GM23338 (cell line): ENCODE results near the gene CBFA2T3. TPM values are rescaled to one million over a fixed set of nuclear protein-coding genes. Genes with fewer than 3 reads are reported as not detected.

ENCODE experiments used
- ATAC-seq: fragments of 200-7000 bp; cut with Tn5 transposase; 3 replicates; pipeline ENCODE4 v1.9.1; 2020
- DNase-seq: peaks from one replicate; pipeline ENCODE4 v3.0.0-alpha.2; 2015; ENCODE audit warnings: low spot score
- H2AFZ ChIP-seq: fragments of 200-600 bp; sonication (generic); 2 replicates; pipeline ENCODE4 v1.8.0; 2016; ENCODE audit warnings: antibody characterized with exemption, mild to moderate bottlenecking, moderate library complexity
- H3F3A ChIP-seq: fragments of 200-600 bp; sonication (generic); replicated peaks from 2 replicates; pipeline ENCODE4 v1.8.0; 2017; ENCODE audit warnings: antibody characterized with exemption, mixed run types, low read depth
- H3K27ac ChIP-seq: fragments of 200-600 bp; sonication (generic); 2 replicates; pipeline ENCODE4 v1.6.1; 2016; ENCODE audit warnings: low read depth
- H3K27me3 ChIP-seq: fragments of 200-600 bp; sonication (generic); 2 replicates; pipeline ENCODE4 v1.8.0; 2016; ENCODE audit warnings: mild to moderate bottlenecking, mixed run types, moderate library complexity; ENCODE audit not compliant: insufficient read depth
- H3K36me3 ChIP-seq: fragments of 200-600 bp; sonication (generic); 2 replicates; pipeline ENCODE4 v1.8.0; 2016; ENCODE audit warnings: mild to moderate bottlenecking; ENCODE audit not compliant: insufficient read depth
- H3K4me1 ChIP-seq: fragments of 200-600 bp; sonication (generic); 2 replicates; pipeline ENCODE4 v1.8.0; 2016; ENCODE audit warnings: mild to moderate bottlenecking, moderate library complexity; ENCODE audit not compliant: insufficient read depth
- H3K4me2 ChIP-seq: fragments of 200-600 bp; sonication (generic); 2 replicates; pipeline ENCODE4 v1.7.1; 2017; ENCODE audit warnings: mixed run types
- H3K4me3 ChIP-seq: fragments of 200-600 bp; sonication (generic); 2 replicates; pipeline ENCODE4 v1.6.1; 2016; ENCODE audit warnings: mixed run types
- H3K79me2 ChIP-seq: fragments of 200-600 bp; sonication (generic); replicated peaks from 2 replicates; pipeline ENCODE4 v1.8.0; 2017; ENCODE audit warnings: mild to moderate bottlenecking; ENCODE audit not compliant: insufficient read depth
- H3K9me2 ChIP-seq: fragments of 200-600 bp; sonication (generic); 2 replicates; pipeline ENCODE4 v1.8.0; 2017; ENCODE audit not compliant: insufficient read depth
- H4K20me1 ChIP-seq: fragments of 200-600 bp; sonication (generic); replicated peaks from 2 replicates; pipeline ENCODE4 v1.8.0; 2017; ENCODE audit warnings: mild to moderate bottlenecking; ENCODE audit not compliant: insufficient read depth
- H3K27ac Mint-ChIP-seq: 2 replicates; pipeline ENCODE4 v1.8.0; 2020; ENCODE audit warnings: inconsistent platforms, mild to moderate bottlenecking, moderate library complexity, mixed read lengths
- H3K27me3 Mint-ChIP-seq: 3 replicates; pipeline ENCODE4 v1.8.0; 2022; ENCODE audit warnings: low read depth, mild to moderate bottlenecking, moderate library complexity, mixed read lengths, inconsistent platforms; ENCODE audit not compliant: insufficient read depth, poor library complexity
- H3K36me3 Mint-ChIP-seq: 3 replicates; pipeline ENCODE4 v1.8.0; 2021; ENCODE audit warnings: low read depth, mild to moderate bottlenecking, inconsistent platforms, moderate library complexity, mixed read lengths
- H3K4me1 Mint-ChIP-seq: 3 replicates; pipeline ENCODE4 v1.8.0; 2020; ENCODE audit warnings: mild to moderate bottlenecking, inconsistent platforms, mixed read lengths
- H3K4me3 Mint-ChIP-seq: 3 replicates; pipeline ENCODE4 v1.8.0; 2021; ENCODE audit warnings: moderate library complexity, mild to moderate bottlenecking, inconsistent platforms, mixed read lengths
- H3K9me3 Mint-ChIP-seq: 3 replicates; pipeline ENCODE4 v1.8.0; 2020; ENCODE audit warnings: moderate library complexity, mild to moderate bottlenecking, inconsistent platforms, mixed read lengths
- CREB1 ChIP-seq: fragments of 250-450 bp; sonication (Bioruptor Pico); IDR thresholded peaks from 2 replicates; pipeline ENCODE4 v1.5.0; 2020; ENCODE audit warnings: low read depth, mild to moderate bottlenecking, moderate library complexity
- EZH2phosphoT487 ChIP-seq: fragments of 200-600 bp; sonication (generic); IDR thresholded peaks from one replicate; pipeline ENCODE4 v1.8.1; 2018; ENCODE audit warnings: antibody characterized with exemption; ENCODE audit not compliant: unreplicated experiment
- JUNB ChIP-seq: IDR thresholded peaks from one replicate; pipeline ENCODE4 v1.6.1; 2016; ENCODE audit warnings: antibody characterized with exemption; ENCODE audit not compliant: unreplicated experiment
- POLR2AphosphoS5 ChIP-seq: IDR thresholded peaks from 2 replicates; pipeline ENCODE4 v1.6.1; 2016; ENCODE audit warnings: antibody characterized with exemption, low read depth
- polyA plus RNA-seq: library from polyadenylated mRNA; unstranded; fragments of >200 nt; fragmentation: Nextera tagmentation; extraction: Ambion mirVana; gene quantifications from 2 replicates; pipeline ENCODE4 v1.2.1, GENCODE V29; 2016
- total RNA-seq: library from RNA; depleted of rRNA; stranded (reverse); fragments of >200 nt; shearing (Covaris generic); gene quantifications from 2 replicates; pipeline ENCODE4 v1.2.3, GENCODE V29; 2014
- TF ChIP-seq, protein P1 (sequence below), 2 experiments: fragments of 200-600 bp in 1 of 2; sonication (generic) in 1 of 2; conservative IDR thresholded peaks; 2 replicates each; pipeline versions ENCODE4 v1.5.1 to v1.6.1; 2016 to 2017; ENCODE audit warnings: antibody characterized with exemption in 2 of 2, low read depth in 2 of 2, mild to moderate bottlenecking in 2 of 2, moderate library complexity in 1 of 2
- TF ChIP-seq, protein P2 (sequence below): IDR thresholded peaks from 2 replicates; pipeline ENCODE4 v1.6.1; 2016; ENCODE audit warnings: antibody characterized with exemption

Gene CBFA2T3
- total and polyA plus RNA-seq, 2 experiments from 2014 or later, result 0.87 to 1.5 TPM

DNA sequence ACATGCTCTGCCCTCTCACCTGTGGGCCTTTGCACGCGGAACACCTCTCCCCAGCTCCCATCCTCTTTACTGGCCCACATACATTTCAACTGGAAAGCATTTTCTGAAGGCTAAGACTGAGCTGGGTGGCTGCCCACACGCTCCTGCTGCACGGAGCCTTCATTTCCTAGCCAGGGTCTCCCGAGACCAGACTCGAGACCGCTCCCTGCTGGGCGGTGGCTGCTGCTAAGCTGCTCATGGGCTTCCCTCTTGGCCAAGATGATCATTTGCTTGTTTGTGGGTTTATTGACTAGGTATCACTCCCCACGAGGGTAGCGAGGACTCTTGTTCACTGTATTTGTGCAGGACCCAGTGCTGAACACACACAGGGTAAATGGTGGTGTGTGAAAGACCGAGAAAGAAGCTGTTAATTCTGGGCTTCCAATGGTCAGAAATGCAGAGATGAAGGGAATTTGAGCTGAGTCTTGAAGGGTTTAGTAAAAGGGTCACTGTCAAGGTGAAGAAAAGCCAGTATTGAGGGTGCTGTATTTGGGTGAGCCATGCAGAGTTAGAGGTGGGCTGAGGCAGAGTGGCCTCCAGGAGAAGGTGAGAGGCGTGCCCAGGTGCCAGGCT is 119.2 kb downstream of the CBFA2T3 start:
- 0 out of 2 replicates have a peak overlapping the region, but pooled peaks have one; percentile 69 for H2AFZ ChIP-seq
- peak overlapping the region; percentile 99 for H3K4me3 Mint-ChIP-seq
- peaks cover 7% of the 10 kb centered on the region; the same call in 1 of the 2 replicates for H4K20me1 ChIP-seq
- no peaks in the 10 kb centered on the region for H3K36me3 ChIP-seq
- TF ChIP-seq, protein P1, sequence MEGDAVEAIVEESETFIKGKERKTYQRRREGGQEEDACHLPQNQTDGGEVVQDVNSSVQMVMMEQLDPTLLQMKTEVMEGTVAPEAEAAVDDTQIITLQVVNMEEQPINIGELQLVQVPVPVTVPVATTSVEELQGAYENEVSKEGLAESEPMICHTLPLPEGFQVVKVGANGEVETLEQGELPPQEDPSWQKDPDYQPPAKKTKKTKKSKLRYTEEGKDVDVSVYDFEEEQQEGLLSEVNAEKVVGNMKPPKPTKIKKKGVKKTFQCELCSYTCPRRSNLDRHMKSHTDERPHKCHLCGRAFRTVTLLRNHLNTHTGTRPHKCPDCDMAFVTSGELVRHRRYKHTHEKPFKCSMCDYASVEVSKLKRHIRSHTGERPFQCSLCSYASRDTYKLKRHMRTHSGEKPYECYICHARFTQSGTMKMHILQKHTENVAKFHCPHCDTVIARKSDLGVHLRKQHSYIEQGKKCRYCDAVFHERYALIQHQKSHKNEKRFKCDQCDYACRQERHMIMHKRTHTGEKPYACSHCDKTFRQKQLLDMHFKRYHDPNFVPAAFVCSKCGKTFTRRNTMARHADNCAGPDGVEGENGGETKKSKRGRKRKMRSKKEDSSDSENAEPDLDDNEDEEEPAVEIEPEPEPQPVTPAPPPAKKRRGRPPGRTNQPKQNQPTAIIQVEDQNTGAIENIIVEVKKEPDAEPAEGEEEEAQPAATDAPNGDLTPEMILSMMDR (conservative IDR thresholded peaks at IDR 0.05; ENCODE audit: low read depth in 2 of 2), result peak; percentile 61 to 68
- no peak for TF ChIP-seq JUNB
- peaks cover 21% of the 10 kb centered on the region for H3K4me1 Mint-ChIP-seq
- H3F3A ChIP-seq, result 0 out of 2 replicates have a peak, but pooled peaks cover 3% of the 10 kb centered on the region
- peak overlapping the region; percentile 99 for H3K4me2 ChIP-seq
- DNase-seq (peak; percentile 80), ATAC-seq (peak; percentile 60)
- no peaks in the 10 kb centered on the region; the same call in 1 of the 2 replicates for H3K4me1 ChIP-seq
- peak overlapping the region; percentile 80; the same call in 1 of the 2 replicates for H3K27ac Mint-ChIP-seq
- no peaks in the 10 kb centered on the region for H3K9me2 ChIP-seq
- no peak overlapping the region for H3K27ac ChIP-seq
- no peaks in the 10 kb centered on the region; the same call in 1 of the 3 replicates for H3K9me3 Mint-ChIP-seq
- no peaks in the 10 kb centered on the region for H3K27me3 ChIP-seq
- H3K79me2 ChIP-seq, result peaks cover 18% of the 10 kb centered on the region
- peaks cover 10% of the 10 kb centered on the region for H3K27me3 Mint-ChIP-seq
- H3K4me3 ChIP-seq, result peak overlapping the region; percentile 96
- H3K36me3 Mint-ChIP-seq, result peaks cover 31% of the 10 kb centered on the region

DNA sequence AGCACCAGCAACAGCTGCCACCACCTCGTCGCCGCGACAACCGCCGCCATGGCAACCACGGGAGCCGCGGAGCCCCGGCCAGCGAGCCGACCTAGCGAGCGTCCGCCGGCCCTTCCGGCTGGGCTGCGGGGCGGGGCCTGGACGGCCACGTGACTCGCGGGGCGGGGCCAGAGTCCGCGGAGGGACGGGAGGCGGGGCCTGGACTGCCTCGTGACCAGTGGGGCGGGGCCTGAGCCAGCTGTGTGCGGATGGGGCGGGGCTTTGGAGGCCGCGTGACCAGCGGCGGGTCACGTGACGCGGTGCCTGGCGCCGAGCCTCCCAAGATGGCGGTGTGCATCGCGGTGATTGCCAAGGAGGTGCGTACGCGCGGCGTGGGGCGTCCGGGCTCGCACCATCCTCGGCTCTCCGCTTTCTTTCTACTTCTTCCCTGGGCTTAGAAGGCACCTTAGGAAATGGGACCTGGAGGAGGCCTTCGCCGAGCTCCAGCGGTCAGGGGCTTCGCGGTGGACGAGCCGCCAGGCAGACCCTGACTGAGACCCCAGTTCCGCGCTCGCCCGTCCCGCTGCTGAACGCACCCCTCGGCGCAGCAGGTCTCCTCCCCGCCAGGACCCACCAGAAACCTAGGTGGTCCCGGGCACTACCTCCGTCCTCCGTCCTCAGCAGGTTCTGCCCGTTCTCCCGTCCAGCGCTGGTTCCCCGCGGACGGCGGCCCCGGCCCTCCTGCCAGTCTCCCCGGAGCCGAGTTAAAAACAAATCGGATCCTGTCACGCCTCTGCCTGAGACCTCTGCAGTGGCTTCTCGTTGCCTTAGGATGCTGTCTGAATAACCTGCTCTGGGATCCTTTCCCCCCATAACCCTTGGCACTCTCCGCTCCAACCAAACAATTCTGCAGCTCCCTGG is 119.9 kb downstream of the CBFA2T3 start, which contains the start of the genes GALNS and TRAPPC2L:
GALNS (minus strand) TSS at position 120 of the 900 bp plus-strand sequence; CDS start at position 50, 70 bp downstream.
TRAPPC2L (plus strand) TSS at position 300 of the 900 bp plus-strand sequence; CDS start at position 324, 24 bp downstream.
- Histone ChIP-seq H3K9me2 (no peaks in the 10 kb centered on the region), H2AFZ (peak within 1 kb of the TSS; percentile 80; the same call in 1 of the 2 replicates), H3K4me1 (no peaks in the 10 kb centered on the region; the same call in 1 of the 2 replicates), H3K4me3 (peak within 1 kb of the TSS; percentile 96), H3K79me2 (peaks cover 18% of the 10 kb centered on the region), H3F3A (0 out of 2 replicates have a peak, but pooled peaks cover 3% of the 10 kb centered on the region), H3K27me3 (no peaks in the 10 kb centered on the region), H3K36me3 (no peaks in the 10 kb centered on the region), H3K27ac (no peak within 1 kb of the TSS), H4K20me1 (peaks cover 7% of the 10 kb centered on the region; the same call in 1 of the 2 replicates), H3K4me2 (peak within 1 kb of the TSS; percentile 99)
- peak within 1 kb of the TSS; percentile 99 for H3K4me3 Mint-ChIP-seq
- H3K27ac Mint-ChIP-seq, result peak within 1 kb of the TSS; percentile 80; the same call in 1 of the 2 replicates
- peaks cover 21% of the 10 kb centered on the region for H3K4me1 Mint-ChIP-seq
- TF ChIP-seq EZH2phosphoT487, result no peak
- peak; percentile 72 for TF ChIP-seq CREB1 (CRISPR knock-in tag)
- TF ChIP-seq JUNB, result no peak
- TF ChIP-seq POLR2AphosphoS5, result peak; percentile 90
- TF ChIP-seq, protein P2, sequence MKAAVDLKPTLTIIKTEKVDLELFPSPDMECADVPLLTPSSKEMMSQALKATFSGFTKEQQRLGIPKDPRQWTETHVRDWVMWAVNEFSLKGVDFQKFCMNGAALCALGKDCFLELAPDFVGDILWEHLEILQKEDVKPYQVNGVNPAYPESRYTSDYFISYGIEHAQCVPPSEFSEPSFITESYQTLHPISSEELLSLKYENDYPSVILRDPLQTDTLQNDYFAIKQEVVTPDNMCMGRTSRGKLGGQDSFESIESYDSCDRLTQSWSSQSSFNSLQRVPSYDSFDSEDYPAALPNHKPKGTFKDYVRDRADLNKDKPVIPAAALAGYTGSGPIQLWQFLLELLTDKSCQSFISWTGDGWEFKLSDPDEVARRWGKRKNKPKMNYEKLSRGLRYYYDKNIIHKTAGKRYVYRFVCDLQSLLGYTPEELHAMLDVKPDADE, result peak; percentile 24; the same call in 1 of the 2 replicates
- TF ChIP-seq, protein P1 (conservative IDR thresholded peaks at IDR 0.05; ENCODE audit: low read depth in 2 of 2), result no peak
- ATAC-seq, result peak; percentile 75
- H3K27me3 Mint-ChIP-seq, result peaks cover 10% of the 10 kb centered on the region
- peaks cover 5% of the 10 kb centered on the region; the same call in 2 of the 3 replicates for H3K9me3 Mint-ChIP-seq
- DNase-seq, result peak; percentile 99
- peaks cover 38% of the 10 kb centered on the region for H3K36me3 Mint-ChIP-seq
